Measurements from ENCODE around the gene LINC01488.

GRCh38 chr11:69531071-69531716 lies 49.7 kb downstream of the LINC01488 start:
- TF ChIP-seq CTCF (IDR thresholded peaks at IDR 0.05) = no peak
- TF ChIP-seq POLR2A (IDR thresholded peaks at IDR 0.05) = no peak
